ENCODE results near the gene RARG.

RARG gene

DNA sequence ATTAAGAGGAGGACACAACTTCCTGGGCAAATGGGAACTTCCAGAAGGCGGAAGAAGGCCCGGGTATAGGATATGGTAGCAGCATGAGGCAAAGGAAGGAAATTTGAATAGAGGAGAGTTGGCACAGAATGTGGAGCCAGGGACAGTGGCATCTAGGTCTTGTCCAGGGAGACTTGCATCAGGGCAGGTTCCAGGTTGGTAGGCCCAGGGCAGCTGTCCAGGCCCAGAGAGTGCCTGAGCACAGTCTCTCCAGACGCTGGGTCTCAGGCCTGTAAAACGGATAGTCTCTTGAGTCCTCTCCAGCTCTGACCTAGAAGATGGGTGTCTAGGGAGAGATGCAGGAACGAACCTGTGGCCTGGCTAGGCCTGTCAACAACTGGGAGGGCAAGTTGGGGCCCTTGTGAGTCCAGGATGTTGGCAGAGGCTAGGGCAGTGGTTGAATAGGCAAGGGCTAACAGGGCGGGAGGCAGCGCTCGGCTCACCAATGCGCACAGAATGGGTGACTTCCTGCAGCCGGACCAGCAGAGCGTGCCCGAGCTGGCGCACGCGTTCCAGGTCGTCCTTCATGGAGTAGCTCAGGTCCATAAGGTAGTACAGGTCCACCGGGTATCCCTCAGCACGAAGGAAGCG is 34.9 kb downstream of the RARG start:
- DNase-seq: no peak
- in situ Hi-C loops (cut with HindIII; ENCODE audit: low pct_ligation_motif_present, low pct_unique_long_range_greater_than_20kb, low sequenced_read_pairs): no loop called here

DNA sequence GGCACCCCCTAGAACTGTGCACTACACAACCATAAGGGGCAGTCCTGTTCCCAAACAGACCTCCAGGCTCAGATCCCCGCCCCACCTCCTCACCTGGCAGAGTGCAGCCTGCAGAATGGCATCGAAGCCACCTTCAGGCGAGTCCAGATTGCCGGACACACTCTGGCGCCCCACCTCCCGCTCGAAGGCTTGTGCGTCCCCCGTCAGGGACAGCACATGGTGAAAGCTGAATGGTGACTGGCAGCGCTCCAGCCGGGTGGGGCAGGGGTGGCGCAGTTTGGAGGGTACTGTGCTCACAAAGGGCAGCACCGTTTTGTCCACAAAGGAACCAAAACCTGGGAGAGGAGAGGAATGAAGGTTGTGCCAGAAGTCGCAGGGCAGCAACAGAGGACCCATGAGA is 35.5 kb downstream of the RARG start:
- no peak for DNase-seq
- in situ Hi-C loops (cut with HindIII; ENCODE audit: low pct_ligation_motif_present, low pct_unique_long_range_greater_than_20kb, low sequenced_read_pairs): no loop called here

DNA sequence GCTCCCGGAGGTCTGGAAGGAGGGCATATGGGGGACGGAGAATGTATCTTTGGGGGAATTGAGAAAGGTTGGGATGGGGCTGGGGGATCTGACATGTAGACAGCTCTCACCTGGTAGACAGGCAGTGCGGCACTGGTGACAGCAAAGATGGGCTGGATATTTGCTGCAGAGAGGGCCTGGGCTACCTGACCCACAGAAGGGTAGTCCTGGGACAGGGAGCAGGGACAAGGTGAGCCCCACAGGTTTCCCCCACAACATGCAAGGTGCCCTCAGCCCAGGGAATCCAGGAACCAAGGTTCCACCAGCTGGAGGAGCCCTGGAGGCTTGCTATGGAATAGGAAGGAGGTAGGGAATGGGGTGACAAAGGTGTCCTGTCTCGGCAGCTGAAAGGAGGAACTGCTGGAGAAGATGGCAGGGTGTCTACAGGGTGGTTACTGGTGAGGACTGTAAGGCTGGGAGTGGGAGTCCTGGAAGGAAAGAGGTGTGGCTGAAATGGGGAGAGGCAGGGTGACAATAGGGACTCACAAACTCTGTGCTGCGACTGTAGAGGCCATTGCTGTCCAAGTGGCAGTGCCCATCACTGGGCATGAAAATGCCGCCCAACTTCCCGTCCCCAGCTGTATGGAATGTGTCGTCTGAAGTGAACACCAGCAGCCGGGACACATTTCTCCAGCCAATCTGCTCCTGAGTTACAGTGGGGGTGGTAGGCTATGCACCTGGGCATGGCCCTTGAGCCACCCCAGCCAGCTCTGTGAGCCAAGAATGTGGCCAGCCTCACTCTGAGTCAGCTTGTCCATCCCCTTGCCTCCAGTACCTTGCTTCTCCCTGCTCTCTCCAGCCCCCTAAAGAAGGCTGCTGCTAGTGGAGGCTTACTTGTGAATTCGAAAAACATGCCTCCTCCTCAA is 36.2 kb downstream of the RARG start:
- DNase-seq: peak; percentile 32
- in situ Hi-C loops (cut with HindIII; ENCODE audit: low pct_ligation_motif_present, low pct_unique_long_range_greater_than_20kb, low sequenced_read_pairs): no loop called here

DNA sequence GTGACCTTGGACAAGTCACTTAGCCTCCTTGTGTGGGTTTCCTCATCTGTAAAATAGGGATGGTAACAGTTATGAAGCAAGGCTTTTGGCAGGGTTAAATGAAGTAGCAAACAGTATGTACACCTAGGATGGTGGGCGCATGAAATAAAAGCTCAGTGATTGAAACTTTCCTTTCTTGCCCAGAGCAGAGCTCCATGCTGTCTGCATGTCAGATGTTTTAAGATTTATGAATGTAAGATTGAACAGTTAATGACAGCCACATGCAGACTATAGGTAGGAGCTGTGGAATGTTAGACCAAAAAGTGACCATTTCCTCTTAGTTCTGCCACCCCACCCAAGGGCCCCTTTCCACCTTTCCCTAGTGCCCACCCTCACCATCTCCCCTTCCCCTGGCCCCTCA is 37.0 kb downstream of the RARG start:
- DNase-seq: no peak
- in situ Hi-C loops (cut with HindIII; ENCODE audit: low pct_ligation_motif_present, low pct_unique_long_range_greater_than_20kb, low sequenced_read_pairs): no loop called here

DNA sequence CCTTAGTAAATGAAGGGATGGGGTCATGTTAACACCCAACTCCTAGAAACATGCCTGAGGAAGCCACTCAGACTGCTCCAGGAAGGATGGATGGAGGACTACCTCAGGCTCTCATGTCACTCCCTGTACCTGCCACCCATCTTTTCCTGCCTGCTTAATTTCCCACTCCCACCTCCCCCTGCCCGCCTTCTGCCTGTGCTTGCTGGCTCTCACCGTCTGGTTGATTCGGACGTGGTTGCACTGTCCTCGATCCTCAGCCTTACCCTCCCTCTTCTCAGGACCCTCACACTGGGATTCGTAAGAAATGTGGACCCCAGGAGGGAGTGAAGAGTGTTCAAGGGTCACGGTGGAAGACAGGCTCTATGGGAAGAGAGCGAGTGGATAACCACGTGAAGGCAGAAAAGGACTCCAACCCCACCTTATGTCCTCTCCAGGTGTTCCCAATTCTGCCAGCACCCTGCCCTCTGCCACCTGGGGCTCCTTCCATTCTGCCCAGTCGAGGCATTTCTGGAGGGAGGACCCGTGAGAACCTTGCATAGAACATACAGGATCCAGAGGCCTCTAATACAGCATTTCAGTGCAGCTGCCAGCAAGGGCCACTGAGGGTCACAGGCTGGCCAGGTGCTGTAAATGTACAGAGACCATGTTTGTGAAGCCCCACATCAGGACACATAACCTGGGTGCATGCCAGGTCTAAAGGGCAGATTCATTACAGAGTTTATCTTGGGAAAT is 37.9 kb downstream of the RARG start:
- DNase-seq: no peak
- in situ Hi-C loops (cut with HindIII; ENCODE audit: low pct_ligation_motif_present, low pct_unique_long_range_greater_than_20kb, low sequenced_read_pairs): no loop called here

DNA sequence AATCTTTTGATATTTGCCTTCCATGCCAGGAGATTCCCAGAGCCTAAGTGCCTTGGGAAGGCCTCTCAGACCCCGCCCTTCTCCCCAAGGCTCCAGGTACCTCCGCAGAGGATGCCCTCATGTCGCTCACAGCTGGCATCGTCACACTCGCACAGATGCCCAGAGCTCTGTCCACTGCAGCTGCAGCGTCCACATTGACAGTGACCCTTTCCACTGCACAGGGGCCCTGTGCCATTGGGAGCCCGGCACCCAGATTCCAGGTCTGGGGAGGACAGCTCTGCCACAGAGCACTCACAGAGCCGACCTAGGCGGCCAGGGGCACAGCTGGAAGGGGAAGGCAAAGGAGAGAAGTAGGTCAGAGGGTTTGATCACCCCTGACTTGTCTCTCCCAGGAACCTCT is 39.0 kb downstream of the RARG start:
- in situ Hi-C loops (cut with HindIII; ENCODE audit: low pct_ligation_motif_present, low pct_unique_long_range_greater_than_20kb, low sequenced_read_pairs): no loop called here
- DNase-seq: no peak

DNA sequence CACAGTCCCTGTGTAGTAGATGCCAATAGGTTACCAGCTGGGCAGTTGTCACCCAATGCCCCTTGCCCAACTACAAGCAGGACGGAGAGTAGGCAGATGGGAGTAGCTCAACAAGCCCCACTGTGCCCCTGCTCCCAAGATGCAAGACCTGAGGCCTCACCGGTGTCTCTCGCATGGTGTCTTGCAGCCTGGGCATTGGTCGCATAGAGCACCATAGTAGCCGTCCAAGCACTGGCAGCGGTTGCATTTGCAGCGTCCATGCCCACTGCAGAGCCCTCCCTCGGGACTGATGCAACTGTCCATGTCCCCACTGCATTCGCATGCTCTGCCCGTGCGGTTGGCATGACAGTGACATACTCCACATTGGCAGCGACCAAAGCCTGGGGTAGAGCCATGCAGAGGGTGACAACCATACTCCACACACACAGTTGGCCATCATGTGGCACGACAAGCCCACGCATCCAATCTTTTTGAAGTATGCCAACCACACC is 39.4 kb downstream of the RARG start:
- no peak for DNase-seq
- in situ Hi-C loops (cut with HindIII; ENCODE audit: low pct_ligation_motif_present, low pct_unique_long_range_greater_than_20kb, low sequenced_read_pairs): no loop called here

DNA sequence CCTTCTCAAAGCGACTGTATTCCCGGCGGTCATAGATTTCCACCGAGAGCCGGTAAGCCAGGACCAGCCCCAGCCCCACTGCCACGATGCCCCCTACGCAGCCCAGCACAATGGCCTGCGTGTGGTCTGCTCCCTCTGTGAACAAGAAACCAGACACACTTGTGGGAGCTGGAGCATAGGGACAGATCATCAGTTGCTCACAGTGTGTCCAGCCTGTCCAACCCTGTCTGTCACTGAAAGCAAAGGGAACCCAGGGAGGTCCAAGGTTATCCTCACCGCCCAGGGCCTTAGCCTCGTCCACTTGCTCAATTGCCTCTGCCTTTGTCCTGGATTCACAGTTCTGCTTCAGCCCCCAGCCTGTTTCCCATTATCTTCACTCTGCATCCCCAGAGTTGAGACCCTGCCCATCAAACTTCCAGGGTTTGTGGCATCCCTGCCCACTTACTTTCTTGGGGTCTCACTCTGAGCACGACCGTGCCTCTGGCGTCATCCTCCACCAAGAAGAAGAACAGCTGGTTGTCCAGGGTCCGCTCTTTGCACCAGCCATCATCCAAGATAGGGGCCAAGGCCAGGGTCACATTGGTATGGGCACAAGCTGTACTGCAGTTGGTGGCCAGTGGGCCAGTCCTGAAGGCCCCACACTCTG is 40.0 kb downstream of the RARG start:
- in situ Hi-C loops (cut with HindIII; ENCODE audit: low pct_ligation_motif_present, low pct_unique_long_range_greater_than_20kb, low sequenced_read_pairs): no loop called here

DNA sequence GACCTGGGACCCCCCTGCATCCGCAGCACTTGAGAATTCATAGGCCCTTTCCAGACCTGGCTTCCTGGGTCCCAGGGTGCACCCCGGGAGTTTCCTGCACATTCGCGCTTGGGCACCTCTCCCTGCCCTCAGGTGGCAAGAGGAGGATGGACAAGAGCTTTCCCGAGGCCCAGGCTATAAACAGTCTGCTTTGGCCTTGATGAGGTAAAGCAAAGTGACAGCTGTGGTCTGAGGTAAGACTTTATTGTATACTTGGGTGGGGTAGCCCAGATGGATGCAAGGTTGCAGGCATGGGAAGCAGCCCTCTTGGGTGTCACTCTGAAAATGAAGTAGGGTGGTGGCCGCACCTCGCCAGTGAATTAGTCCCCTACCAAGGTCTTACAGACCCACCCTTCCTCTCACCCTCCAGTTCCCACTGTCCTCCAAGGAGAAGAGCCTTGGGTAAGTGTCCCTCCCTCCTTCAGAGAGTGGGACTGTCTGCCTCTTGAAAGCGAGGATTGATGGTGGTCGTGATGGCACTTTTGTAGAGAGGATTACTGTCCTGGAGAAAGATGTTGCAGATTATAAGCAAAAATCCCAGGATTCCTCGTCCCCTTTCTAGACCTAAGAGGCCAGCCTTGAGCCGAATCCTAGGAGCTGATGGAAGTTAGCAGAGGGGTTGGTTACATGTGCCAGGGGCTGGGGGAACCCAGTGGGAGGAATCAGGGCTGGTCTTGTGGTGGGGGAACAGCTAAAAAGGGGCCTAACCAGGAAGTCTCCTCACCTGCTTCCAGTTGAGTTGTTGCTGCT is 40.7 kb downstream of the RARG start:
- in situ Hi-C loops (cut with HindIII; ENCODE audit: low pct_ligation_motif_present, low pct_unique_long_range_greater_than_20kb, low sequenced_read_pairs): no loop called here
- no peak for DNase-seq

More for the DNA sequence above, 40.0 kb downstream of the RARG start:
- DNase-seq: no peak

DNA sequence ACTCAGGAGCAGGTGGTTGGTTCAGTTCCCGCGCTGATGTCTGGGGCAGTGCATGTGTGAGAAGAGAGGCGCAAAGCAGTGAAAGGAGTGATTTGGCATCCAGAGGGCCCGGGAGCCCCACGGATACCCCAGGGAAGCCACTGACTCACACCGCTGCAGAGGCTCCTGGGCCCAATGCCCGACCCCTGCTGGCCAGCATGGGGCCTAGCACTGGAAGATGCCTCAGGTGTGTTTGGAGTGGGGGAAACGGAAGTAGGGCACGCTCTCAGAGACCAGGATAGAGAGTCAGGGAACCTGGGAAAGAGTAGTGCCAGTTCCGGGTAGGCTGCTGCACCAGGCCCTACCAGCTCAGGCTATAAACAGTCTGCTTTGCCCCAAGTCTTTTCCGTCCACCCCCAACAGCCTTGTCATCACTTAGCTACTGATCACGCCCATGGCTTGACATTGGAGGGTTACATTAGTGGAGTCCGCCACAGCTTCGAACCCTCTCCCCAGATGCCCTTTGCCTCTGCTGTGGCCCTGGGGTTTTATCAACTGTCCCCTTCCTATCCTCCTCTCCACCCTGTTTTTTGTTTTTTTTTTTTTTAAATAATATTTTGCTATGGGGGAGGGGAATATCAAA is 41.8 kb downstream of the RARG start:
- in situ Hi-C loops (cut with HindIII; ENCODE audit: low pct_ligation_motif_present, low pct_unique_long_range_greater_than_20kb, low sequenced_read_pairs): no loop called here
- DNase-seq: peak; percentile 78

DNA sequence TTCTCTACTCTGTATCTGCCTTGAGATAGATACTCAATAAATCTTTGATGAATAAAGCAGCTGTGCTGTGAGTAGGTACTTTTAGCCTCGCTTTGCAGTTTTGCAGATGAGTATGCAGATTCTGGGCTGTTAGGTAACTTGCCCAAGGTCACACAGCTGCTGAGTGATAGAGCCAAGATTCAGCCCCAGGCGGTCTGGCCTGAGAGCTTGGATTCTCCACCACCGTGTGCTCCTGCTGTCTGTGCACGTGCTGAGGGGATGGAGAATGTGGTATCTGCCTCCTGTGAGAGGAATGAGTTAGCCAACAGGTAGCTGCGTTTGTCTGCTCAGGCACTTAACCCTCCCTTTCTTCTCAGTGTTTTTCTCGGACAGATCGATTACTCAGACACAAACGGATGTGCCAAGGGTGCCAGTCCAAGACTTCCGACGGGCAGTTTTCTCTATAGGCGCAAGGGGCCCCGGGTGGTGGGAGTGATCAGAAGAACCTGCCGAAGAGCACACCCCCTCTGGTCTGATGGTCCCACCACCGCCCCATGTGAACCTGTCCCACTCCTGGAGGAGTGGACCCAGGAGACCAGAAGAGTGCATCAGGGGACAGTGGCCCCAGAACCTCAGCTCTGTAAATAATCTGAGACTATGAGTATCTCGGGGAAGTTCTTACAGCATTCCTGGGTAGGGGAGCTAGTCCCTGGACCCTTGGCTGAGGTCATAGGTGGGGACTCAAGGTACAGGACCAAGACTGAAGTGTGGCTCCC is 44.7 kb downstream of the RARG start:
- in situ Hi-C loops (cut with HindIII; ENCODE audit: low pct_ligation_motif_present, low pct_unique_long_range_greater_than_20kb, low sequenced_read_pairs): no loop called here

DNA sequence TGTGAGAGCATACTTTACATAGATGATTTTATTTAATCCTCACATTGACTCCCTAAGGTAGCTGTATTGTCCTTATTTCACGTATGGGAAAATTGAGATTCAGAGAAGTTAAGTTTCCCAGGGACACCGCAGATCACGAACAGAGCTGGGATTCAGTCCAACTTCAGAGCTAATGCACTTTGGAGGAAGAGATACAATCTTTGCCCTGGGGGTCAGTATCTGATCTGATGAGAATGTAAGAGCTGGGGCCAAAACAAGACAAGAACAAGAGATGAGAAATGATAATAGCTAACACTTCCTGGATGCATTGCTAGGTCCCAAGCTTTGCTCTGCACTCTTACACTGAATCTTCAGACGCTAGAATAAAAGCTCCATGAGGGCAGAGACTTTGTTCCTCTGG is 45.3 kb downstream of the RARG start:
- in situ Hi-C loops (cut with HindIII; ENCODE audit: low pct_ligation_motif_present, low pct_unique_long_range_greater_than_20kb, low sequenced_read_pairs): no loop called here

More for the DNA sequence above, 44.7 kb downstream of the RARG start:
- no peak for DNase-seq

DNA sequence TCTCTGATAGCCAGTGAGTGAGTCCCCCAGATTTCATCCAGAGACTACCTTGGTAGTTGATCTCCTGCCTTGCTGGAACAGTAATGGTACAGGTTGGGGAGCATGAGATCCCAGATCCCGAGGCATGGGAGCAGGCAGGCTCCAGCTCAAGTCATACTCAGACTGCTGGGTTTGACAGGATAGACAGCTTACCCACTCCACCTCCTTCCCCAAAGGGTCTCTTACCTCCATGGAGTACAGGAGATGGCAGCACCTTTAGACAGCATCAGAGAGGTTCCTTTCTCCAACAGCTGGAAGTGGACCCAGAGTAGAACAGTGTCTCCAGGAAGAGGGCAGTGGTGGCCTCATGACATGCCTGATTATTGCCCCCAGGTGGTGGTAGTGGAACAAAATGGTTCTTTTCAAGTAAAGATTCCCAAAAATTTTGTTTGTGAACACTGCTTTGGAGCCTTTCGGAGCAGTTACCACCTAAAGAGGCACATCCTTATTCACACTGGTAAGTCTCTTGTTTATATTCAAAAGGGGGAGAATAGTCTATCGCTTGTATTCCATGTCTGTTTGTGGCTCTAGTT is 46.3 kb downstream of the RARG start:
- in situ Hi-C loops (cut with HindIII; ENCODE audit: low pct_ligation_motif_present, low pct_unique_long_range_greater_than_20kb, low sequenced_read_pairs): no loop called here

More for the DNA sequence above, 45.3 kb downstream of the RARG start:
- DNase-seq: no peak

DNA sequence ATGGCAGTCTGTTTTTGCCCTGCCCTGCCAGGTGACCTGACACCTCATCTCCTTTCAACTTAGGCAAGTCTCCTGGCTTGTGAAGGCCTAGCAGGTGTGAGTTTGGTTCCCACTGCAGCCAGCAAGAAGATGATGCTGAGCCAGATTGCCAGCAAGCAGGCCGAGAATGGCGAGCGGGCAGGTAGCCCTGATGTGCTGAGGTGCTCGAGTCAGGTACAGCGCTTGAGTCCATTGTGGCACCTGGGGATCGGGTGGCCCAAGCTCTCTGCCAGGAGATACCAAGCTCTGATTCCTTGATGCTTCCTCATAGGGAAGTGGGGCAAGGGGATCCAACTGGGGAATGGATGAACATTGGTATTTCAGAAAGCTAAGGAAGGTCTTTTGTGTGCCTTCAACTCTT is 47.2 kb downstream of the RARG start:
- in situ Hi-C loops (cut with HindIII; ENCODE audit: low pct_ligation_motif_present, low pct_unique_long_range_greater_than_20kb, low sequenced_read_pairs): no loop called here
- no peak for DNase-seq

More for the DNA sequence above, 46.3 kb downstream of the RARG start:
- no peak for DNase-seq

DNA sequence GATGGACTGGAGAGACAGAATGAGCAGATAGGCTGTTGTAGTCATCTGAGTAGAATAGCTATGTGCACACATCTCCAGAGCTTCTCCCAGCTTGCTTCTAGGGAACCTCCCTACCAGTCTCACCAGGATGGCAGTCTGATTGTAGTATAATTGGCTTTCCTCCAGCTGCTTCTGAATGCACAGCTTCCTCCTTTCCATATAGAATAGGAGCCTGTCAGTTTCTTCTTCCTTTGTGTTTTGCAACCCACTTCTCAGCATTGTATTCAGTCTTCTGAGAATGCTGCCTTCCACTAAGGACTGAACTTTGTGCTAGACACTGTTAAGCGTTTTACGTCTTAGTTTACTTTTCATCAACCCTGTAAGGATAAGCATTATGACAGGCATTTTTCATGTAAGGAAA is 49.1 kb downstream of the RARG start:
- DNase-seq: no peak
- in situ Hi-C loops (cut with HindIII; ENCODE audit: low pct_ligation_motif_present, low pct_unique_long_range_greater_than_20kb, low sequenced_read_pairs): no loop called here

DNA sequence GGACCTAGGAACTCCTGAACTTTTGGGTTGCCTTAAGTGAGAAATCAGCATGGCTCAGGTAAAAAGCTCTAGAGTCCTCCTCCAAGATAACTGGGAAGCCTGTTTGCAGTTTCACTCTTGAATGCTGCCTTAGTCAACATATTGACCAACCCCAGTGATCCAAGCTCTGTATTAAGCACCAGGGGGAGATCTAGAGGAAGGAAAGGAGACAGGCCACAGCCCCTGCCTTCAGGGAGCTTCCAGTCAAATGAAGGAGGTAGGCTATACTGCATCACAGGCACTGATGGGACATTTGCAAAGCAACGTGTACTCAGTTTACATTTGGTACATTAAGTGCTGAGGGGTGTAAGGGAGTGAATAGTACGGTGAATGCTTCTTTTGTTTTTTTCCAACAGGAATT is 50.1 kb downstream of the RARG start:
- in situ Hi-C loops (cut with HindIII; ENCODE audit: low pct_ligation_motif_present, low pct_unique_long_range_greater_than_20kb, low sequenced_read_pairs): no loop called here
- DNase-seq: no peak
